Mesendoderm (in vitro differentiated cells): Measurements from ENCODE around the gene PAPSS2.

Experiments
- DNase-seq: peaks from one replicate; pipeline ENCODE4 v3.0.0; 2013
- H2AK5ac ChIP-seq: 2 replicates; pipeline ENCODE4 v1.6.1; 2013; ENCODE audit warnings: low read length, inconsistent platforms
- H2BK120ac ChIP-seq: 2 replicates; pipeline ENCODE4 v1.6.1; 2013; ENCODE audit warnings: low read depth, mild to moderate bottlenecking, low read length, moderate library complexity, mixed read lengths
- H2BK15ac ChIP-seq: replicated peaks from 2 replicates; pipeline ENCODE4 v1.6.1; 2013; ENCODE audit warnings: low read depth, mild to moderate bottlenecking, moderate library complexity
- H2BK5ac ChIP-seq: 2 replicates; pipeline ENCODE4 v1.6.1; 2013; ENCODE audit warnings: low read length, inconsistent platforms
- H3K18ac ChIP-seq: 2 replicates; pipeline ENCODE4 v1.6.1; 2013; ENCODE audit warnings: mild to moderate bottlenecking, low read length, mixed read lengths
- H3K23ac ChIP-seq: one replicate; pipeline ENCODE4 v1.6.1; 2013; ENCODE audit warnings: low read length
- H3K27ac ChIP-seq: 2 replicates; pipeline ENCODE4 v1.5.1; 2013; ENCODE audit warnings: low read depth, mild to moderate bottlenecking, inconsistent platforms, low read length, moderate library complexity
- H3K27me3 ChIP-seq: 2 replicates; pipeline ENCODE4 v1.6.1; 2013; ENCODE audit warnings: low read length, control low read depth, mild to moderate bottlenecking, inconsistent platforms; ENCODE audit not compliant: insufficient read depth, poor library complexity
- H3K36me3 ChIP-seq: 2 replicates; pipeline ENCODE4 v1.6.1; 2013; ENCODE audit warnings: low read length, inconsistent platforms; ENCODE audit not compliant: control insufficient read depth, insufficient read depth
- H3K4ac ChIP-seq: one replicate; pipeline ENCODE4 v1.6.1; 2013; ENCODE audit warnings: low read depth, mild to moderate bottlenecking, low read length, moderate library complexity
- H3K4me1 ChIP-seq: 2 replicates; pipeline ENCODE4 v1.6.1; 2013; ENCODE audit warnings: low read depth, low read length, inconsistent platforms; ENCODE audit not compliant: control insufficient read depth
- H3K4me2 ChIP-seq: 2 replicates; pipeline ENCODE4 v1.6.1; 2013; ENCODE audit warnings: low read length
- H3K4me3 ChIP-seq: 2 replicates; pipeline ENCODE4 v1.5.1; 2013; ENCODE audit warnings: mild to moderate bottlenecking, low read length
- H3K56ac ChIP-seq: one replicate; pipeline ENCODE4 v1.6.1; 2013; ENCODE audit warnings: low read length
- H3K79me1 ChIP-seq: 2 replicates; pipeline ENCODE4 v1.6.1; 2013; ENCODE audit warnings: low read length, inconsistent platforms
- H3K79me2 ChIP-seq: 2 replicates; pipeline ENCODE4 v1.6.1; 2013; ENCODE audit warnings: mild to moderate bottlenecking, low read length; ENCODE audit not compliant: control insufficient read depth, insufficient read depth
- H3K9ac ChIP-seq: 2 replicates; pipeline ENCODE4 v1.6.1; 2013; ENCODE audit warnings: low read length, inconsistent platforms
- H4K5ac ChIP-seq: one replicate; pipeline ENCODE4 v1.6.1; 2013; ENCODE audit warnings: low read length
- H4K8ac ChIP-seq: one replicate; pipeline ENCODE4 v1.6.1; 2013; ENCODE audit warnings: low read depth, mild to moderate bottlenecking, control low read depth, low read length, moderate library complexity
- WGBS: extraction: QIAGEN DNeasy Blood & Tissue Kit; methylation state at CpG from one replicate; pipeline ENCODE4 v1.1.7; 2013; ENCODE audit warnings: low lambda C conversion rate, missing lambda C conversion rate; ENCODE audit not compliant: insufficient coverage; ENCODE audit errors: extremely low coverage; 5-methylcytosine and 5-hydroxymethylcytosine counted together

The PAPSS2 gene

GRCh38 chr10:87750817-87751216 lies 91.1 kb downstream of the PAPSS2 start:
- no peak overlapping the region for H2BK5ac ChIP-seq
- H4K8ac ChIP-seq, result no peak overlapping the region
- H3K36me3 ChIP-seq, result no peaks in the 10 kb centered on the region
- no peaks in the 10 kb centered on the region for H3K27me3 ChIP-seq
- no peak for DNase-seq
- H3K56ac ChIP-seq, result no peak overlapping the region
- no peak overlapping the region for H2BK120ac ChIP-seq
- no peak overlapping the region for H3K27ac ChIP-seq
- no peak overlapping the region for H2BK15ac ChIP-seq
- H3K4me2 ChIP-seq, result no peak overlapping the region
- no peak overlapping the region for H3K23ac ChIP-seq
- H3K9ac ChIP-seq, result no peak overlapping the region
- H3K18ac ChIP-seq, result no peak overlapping the region
- no peak overlapping the region for H2AK5ac ChIP-seq
- no peaks in the 10 kb centered on the region for H3K79me2 ChIP-seq
- no peaks in the 10 kb centered on the region for H3K79me1 ChIP-seq
- H3K4ac ChIP-seq, result no peak overlapping the region
- H3K4me3 ChIP-seq, result no peak overlapping the region
- H3K4me1 ChIP-seq, result no peaks in the 10 kb centered on the region
- H4K5ac ChIP-seq, result no peak overlapping the region

- H3K79me1 ChIP-seq, result no peaks in the 10 kb centered on the region
- H3K27ac ChIP-seq, result no peak overlapping the region
- no peak for DNase-seq
- no peaks in the 10 kb centered on the region for H3K27me3 ChIP-seq
- no peaks in the 10 kb centered on the region for H3K4me1 ChIP-seq
- no peak overlapping the region for H4K5ac ChIP-seq
- no peak overlapping the region for H3K18ac ChIP-seq
- H3K23ac ChIP-seq, result no peak overlapping the region
- H3K56ac ChIP-seq, result no peak overlapping the region
- H3K79me2 ChIP-seq, result no peaks in the 10 kb centered on the region
- no peak overlapping the region for H2BK15ac ChIP-seq
- WGBS, result no CpG with 5 or more reads among the region's 2 CpGs
- no peak overlapping the region for H4K8ac ChIP-seq
- H2BK120ac ChIP-seq, result no peak overlapping the region
- no peak overlapping the region for H2BK5ac ChIP-seq
- H3K4me3 ChIP-seq, result no peak overlapping the region
- no peaks in the 10 kb centered on the region for H3K36me3 ChIP-seq
- H3K9ac ChIP-seq, result no peak overlapping the region
- no peak overlapping the region for H2AK5ac ChIP-seq
- no peak overlapping the region for H3K4ac ChIP-seq
- H3K4me2 ChIP-seq, result no peak overlapping the region
Observed at GRCh38 chr10:87751274-87751673, 91.6 kb downstream of the PAPSS2 start.

- Histone ChIP-seq H3K27me3 (no peaks in the 10 kb centered on the region), H3K79me1 (no peaks in the 10 kb centered on the region), H4K5ac (no peak overlapping the region), H2BK5ac (no peak overlapping the region), H4K8ac (no peak overlapping the region), H3K4ac (no peak overlapping the region), H2BK120ac (no peak overlapping the region), H3K4me2 (no peak overlapping the region), H2AK5ac (no peak overlapping the region), H3K36me3 (no peaks in the 10 kb centered on the region), H3K9ac (no peak overlapping the region), H2BK15ac (no peak overlapping the region), H3K27ac (no peak overlapping the region), H3K4me3 (no peak overlapping the region), H3K23ac (no peak overlapping the region), H3K4me1 (no peaks in the 10 kb centered on the region), H3K56ac (no peak overlapping the region), H3K79me2 (no peaks in the 10 kb centered on the region), H3K18ac (no peak overlapping the region)
- DNase-seq, result no peak
- no CpG with 5 or more reads among the region's 2 CpGs for WGBS
Observed at GRCh38 chr10:87752566-87752965, 92.9 kb downstream of the PAPSS2 start.

DNA sequence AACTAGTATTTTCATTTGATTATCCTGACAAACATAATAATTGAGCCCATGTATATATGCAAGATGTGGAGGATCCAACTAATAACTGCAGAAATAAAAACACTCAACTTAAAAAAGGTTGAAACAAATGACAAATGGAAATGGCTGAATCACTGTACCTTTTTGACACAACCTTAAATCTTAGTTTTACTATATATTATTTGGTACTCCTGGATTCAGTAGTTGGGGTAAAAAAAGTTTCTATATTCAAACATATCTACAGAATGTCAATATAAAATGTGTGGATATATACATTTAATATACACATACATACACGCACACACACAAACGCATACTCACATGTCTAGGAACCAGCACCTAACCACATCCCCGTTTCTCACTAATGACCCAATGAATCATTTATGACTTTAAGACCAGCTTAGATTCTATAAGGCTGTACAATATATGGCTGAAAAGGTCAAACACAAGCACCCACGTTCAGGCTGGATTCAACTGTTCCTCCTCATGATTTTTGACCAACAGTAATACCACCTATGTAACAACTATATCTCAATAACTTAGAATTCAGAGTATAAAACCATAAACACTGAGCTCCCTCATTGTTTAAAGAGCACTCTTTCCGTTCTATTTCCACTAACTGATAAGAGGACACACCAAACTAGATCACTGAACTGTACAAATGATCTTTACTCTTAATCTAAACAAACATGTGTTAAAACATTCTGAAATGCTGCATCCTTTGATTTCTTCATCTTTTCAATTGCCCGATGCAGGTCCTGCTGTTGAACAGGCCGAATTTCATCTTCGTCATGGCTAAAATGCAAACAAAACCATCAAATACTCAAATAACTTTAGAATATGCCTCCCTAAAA lies 94.6 kb downstream of the PAPSS2 start:
- Histone ChIP-seq H3K36me3 (no peaks in the 10 kb centered on the region), H3K4me3 (no peak overlapping the region), H3K56ac (no peak overlapping the region), H3K9ac (no peak overlapping the region), H2AK5ac (no peak overlapping the region), H3K4me1 (no peaks in the 10 kb centered on the region), H2BK15ac (no peak overlapping the region), H2BK120ac (no peak overlapping the region), H2BK5ac (no peak overlapping the region), H3K23ac (no peak overlapping the region), H3K4ac (no peak overlapping the region), H3K27me3 (no peaks in the 10 kb centered on the region), H4K5ac (no peak overlapping the region), H3K79me1 (no peaks in the 10 kb centered on the region), H3K18ac (no peak overlapping the region), H3K4me2 (no peak overlapping the region), H3K27ac (no peak overlapping the region), H3K79me2 (no peaks in the 10 kb centered on the region), H4K8ac (no peak overlapping the region)
- no peak for DNase-seq
- no CpG with 5 or more reads among the region's 8 CpGs for WGBS

DNA sequence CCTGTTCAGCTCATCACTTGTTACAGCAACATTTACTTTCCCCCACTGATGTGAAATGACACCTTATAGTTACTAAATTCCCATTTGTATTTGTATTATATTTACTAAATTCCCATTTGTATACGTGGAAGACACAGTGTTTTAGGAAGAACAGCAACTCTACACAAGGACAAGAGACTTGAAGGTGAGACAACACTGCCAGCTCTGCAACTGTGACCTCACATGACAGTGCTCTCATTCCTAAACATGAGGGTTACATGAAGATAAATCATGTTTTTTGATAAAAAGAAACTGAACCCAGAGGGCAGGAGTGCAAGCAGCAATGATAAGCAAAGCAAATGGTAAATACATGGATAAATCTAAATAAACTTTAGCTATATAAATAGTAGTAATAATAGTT lies 98.0 kb downstream of the PAPSS2 start:
- no peak overlapping the region for H3K4me3 ChIP-seq
- H2BK5ac ChIP-seq, result no peak overlapping the region
- no peak overlapping the region for H3K9ac ChIP-seq
- WGBS, result no CpG with 5 or more reads among the region's 1 CpG
- DNase-seq, result no peak
- no peak overlapping the region for H3K23ac ChIP-seq
- no peaks in the 10 kb centered on the region for H3K4me1 ChIP-seq
- no peak overlapping the region for H3K27ac ChIP-seq
- H2AK5ac ChIP-seq, result no peak overlapping the region
- H4K8ac ChIP-seq, result no peak overlapping the region
- H2BK120ac ChIP-seq, result no peak overlapping the region
- no peaks in the 10 kb centered on the region for H3K27me3 ChIP-seq
- H3K4me2 ChIP-seq, result no peak overlapping the region
- no peaks in the 10 kb centered on the region for H3K79me1 ChIP-seq
- H4K5ac ChIP-seq, result no peak overlapping the region
- H3K56ac ChIP-seq, result no peak overlapping the region
- no peaks in the 10 kb centered on the region for H3K79me2 ChIP-seq
- H3K4ac ChIP-seq, result no peak overlapping the region
- no peak overlapping the region for H2BK15ac ChIP-seq
- H3K18ac ChIP-seq, result no peak overlapping the region
- no peaks in the 10 kb centered on the region for H3K36me3 ChIP-seq

GRCh38 chr10:87759551-87759950 lies 99.9 kb downstream of the PAPSS2 start:
- Histone ChIP-seq H3K27ac (no peak overlapping the region), H3K4me2 (no peak overlapping the region), H3K36me3 (no peaks in the 10 kb centered on the region), H3K18ac (no peak overlapping the region), H2AK5ac (no peak overlapping the region), H4K5ac (no peak overlapping the region), H3K4me1 (no peaks in the 10 kb centered on the region), H3K79me1 (no peaks in the 10 kb centered on the region), H3K27me3 (no peaks in the 10 kb centered on the region), H3K79me2 (no peaks in the 10 kb centered on the region), H3K23ac (no peak overlapping the region), H2BK120ac (no peak overlapping the region), H4K8ac (no peak overlapping the region), H3K56ac (no peak overlapping the region), H3K4ac (no peak overlapping the region), H2BK5ac (no peak overlapping the region), H2BK15ac (no peak overlapping the region), H3K9ac (no peak overlapping the region), H3K4me3 (no peak overlapping the region)
- no peak for DNase-seq
